GM12878 (cell line): ENCODE results near the gene CCDC138. TPM values are rescaled to one million over a fixed set of nuclear protein-coding genes. Genes with fewer than 3 reads are reported as not detected.

Experiments used
- ATAC-seq: fragments of 200-7000 bp; cut with Tn5 transposase; 3 replicates; pipeline ENCODE4 v1.9.1; 2020; ENCODE audit warnings: mild to moderate bottlenecking, moderate library complexity
- BruUV-seq: library from RNA; stranded (reverse); fragments of 400-500 nt; replicated peaks from 2 replicates; lab custom pipeline; 2021; lab: Mats Ljungman, UMichigan
- CTCF ChIA-PET: fragments of 300-600 bp; sonication (Branson Sonifier 250); formaldehyde crosslinking; extraction: SDS; loops from one replicate; lab custom pipeline; 2021; ENCODE audit warnings: inconsistent platforms; lab: Yijun Ruan, JAX
- POLR2A ChIA-PET: fragments of 350-600 bp; formaldehyde crosslinking; extraction: SDS; loops from one replicate; lab custom pipeline; 2021; ENCODE audit warnings: inconsistent platforms; lab: Charles Lee
- RAD21 ChIA-PET: fragments of 300-600 bp; sonication (Branson Sonifier 250); formaldehyde crosslinking; loops from one replicate; lab custom pipeline; 2023; ENCODE audit warnings: antibody characterized with exemption; ENCODE audit not compliant: unreplicated experiment; lab: Charles Lee
- SMC1A ChIA-PET: fragments of 300-600 bp; sonication (Branson Sonifier 250); formaldehyde crosslinking; loops from one replicate; lab custom pipeline; 2023; ENCODE audit not compliant: unreplicated experiment, uncharacterized antibody; lab: Charles Lee
- DNase-seq: peaks from one replicate; pipeline ENCODE4 v3.0.0-alpha.2; 2011; ENCODE audit warnings: low read depth, low spot score
- FAIRE-seq: peaks from 3 replicates; lab custom pipeline; 2011; peaks lifted over from hg19 to GRCh38; lab: Jason Lieb, UNC
- H2AFZ ChIP-seq: 2 replicates; pipeline ENCODE4 v1.6.0; 2011; ENCODE audit warnings: low read depth, low read length, control low read depth; ENCODE audit not compliant: control insufficient read depth
- H3K27ac ChIP-seq: 2 replicates; pipeline ENCODE4 v1.5.1; 2011; ENCODE audit warnings: control low read depth; ENCODE audit not compliant: control insufficient read depth, insufficient read depth
- H3K27me3 ChIP-seq, 2 experiments: replicated peaks in 1 of 2; 2 replicates each; pipeline versions ENCODE4 v1.6.0 to v1.6.1; 2011; ENCODE audit warnings: low read length in 1 of 2; ENCODE audit not compliant: control insufficient read depth in 2 of 2, insufficient read depth in 2 of 2
- H3K36me3 ChIP-seq, 2 experiments: 2 replicates each; pipeline ENCODE4 v1.5.1; 2011; ENCODE audit warnings: low read length in 1 of 2; ENCODE audit not compliant: control insufficient read depth in 2 of 2, insufficient read depth in 2 of 2
- H3K4me1 ChIP-seq: 2 replicates; pipeline ENCODE4 v1.6.1; 2011; ENCODE audit warnings: mild to moderate bottlenecking, low read length, moderate library complexity, mixed read lengths; ENCODE audit not compliant: control insufficient read depth, insufficient read depth
- H3K4me2 ChIP-seq: 2 replicates; pipeline ENCODE4 v1.6.0; 2011; ENCODE audit warnings: control low read depth; ENCODE audit not compliant: control insufficient read depth, insufficient read depth
- H3K4me3 ChIP-seq: fragments of 200-600 bp; sonication (generic); 2 replicates; pipeline ENCODE4 v1.5.1; 2016
- H3K79me2 ChIP-seq: 2 replicates; pipeline ENCODE4 v1.6.0; 2011; ENCODE audit warnings: low read length; ENCODE audit not compliant: control insufficient read depth, insufficient read depth
- H3K9ac ChIP-seq: 2 replicates; pipeline ENCODE4 v1.8.0; 2011; ENCODE audit warnings: low read length, control low read depth, mixed read lengths; ENCODE audit not compliant: control insufficient read depth, insufficient read depth
- H3K9me3 ChIP-seq: replicated peaks from 3 replicates; pipeline ENCODE4 v1.5.1; 2011; ENCODE audit warnings: mild to moderate bottlenecking, low read length; ENCODE audit not compliant: control insufficient read depth, insufficient read depth
- H4K20me1 ChIP-seq: 2 replicates; pipeline ENCODE4 v1.6.0; 2011; ENCODE audit not compliant: control insufficient read depth, insufficient read depth
- CBX5 ChIP-seq: sonication (generic); IDR thresholded peaks from 2 replicates; pipeline ENCODE4 v1.6.1; 2016; ENCODE audit warnings: low read depth, moderate library complexity, mild to moderate bottlenecking, inconsistent platforms
- EGR1 ChIP-seq, 2 experiments: IDR thresholded peaks; 1 replicate in 1 of 2; 2 replicates in 1 of 2; pipeline ENCODE4 v1.6.1; 2011 to 2012; ENCODE audit warnings: low read depth in 2 of 2, low read length in 2 of 2, borderline replicate concordance in 1 of 2, mild to moderate bottlenecking in 1 of 2, moderate library complexity in 1 of 2
- ETV6 ChIP-seq, 2 experiments: fragments of 450-650 bp in 1 of 2; IDR thresholded peaks in 1 of 2; conservative IDR thresholded peaks in 1 of 2; 2 replicates each; pipeline ENCODE4 v1.6.1; 2014; ENCODE audit warnings: antibody characterized with exemption in 1 of 2, borderline replicate concordance in 1 of 2, low read depth in 1 of 2, mild to moderate bottlenecking in 1 of 2, moderate library complexity in 1 of 2
- IKZF2 ChIP-seq, 2 experiments: fragments of 450-650 bp; IDR thresholded peaks; 2 replicates each; pipeline ENCODE4 v1.6.1; 2017; ENCODE audit warnings: mild to moderate bottlenecking in 2 of 2, moderate library complexity in 2 of 2
- IRF4 ChIP-seq: IDR thresholded peaks from 2 replicates; pipeline ENCODE4 v1.6.1; 2011; ENCODE audit warnings: low read depth, low read length
- RAD21 ChIP-seq: IDR thresholded peaks from 2 replicates; pipeline ENCODE4 v1.6.1; 2011; ENCODE audit warnings: mild to moderate bottlenecking, low read depth, low read length, moderate library complexity; ENCODE audit not compliant: insufficient read depth
- RUNX3 ChIP-seq: IDR thresholded peaks from 2 replicates; pipeline ENCODE4 v1.6.1; 2012; ENCODE audit warnings: low read length, inconsistent platforms
- SMC3 ChIP-seq: IDR thresholded peaks from 2 replicates; pipeline ENCODE4 v1.6.1; 2011; ENCODE audit warnings: low read length, improper control_type of control experiment, borderline replicate concordance
- STAT1 ChIP-seq: fragments of 450-650 bp; conservative IDR thresholded peaks from 2 replicates; pipeline ENCODE4 v1.6.1; 2014; ENCODE audit warnings: antibody characterized with exemption, mild to moderate bottlenecking
- WGBS: methylation state at CpG from one replicate; pipeline ENCODE4 v1.1.6; 2016; ENCODE audit warnings: low lambda C conversion rate; ENCODE audit not compliant: insufficient replicate concordance, insufficient coverage; ENCODE audit errors: missing lambda C conversion rate; 5-methylcytosine and 5-hydroxymethylcytosine counted together
- in situ Hi-C: fragments of 300-500 bp; cut with MboI; formaldehyde crosslinking; loops from 9 replicates; pipeline ENCODE4 v1.14.3; 2018; ENCODE audit warnings: mixed read lengths
- intact Hi-C: fragments of 100-400 bp; cut with micrococcal nuclease; formaldehyde crosslinking; loops from one replicate; pipeline ENCODE4 v1.14.2; 2022; ENCODE audit not compliant: unreplicated experiment
- polyA plus RNA-seq, 11 experiments: library from polyadenylated mRNA; depleted of rRNA in 4 of 11; unstranded in 6 of 11; stranded (reverse) in 5 of 11; fragments of >200 nt; fragmentation: Nextera tagmentation in 4 of 11; fragmentation: Illumina TruSeq in 1 of 11; extraction: Ambion mirVana in 4 of 11; extraction: Trizol in 1 of 11; gene quantifications; 1 replicate in 1 of 11; 2 replicates in 10 of 11; pipeline versions ENCODE4 v1.2.1 to v1.2.3, GENCODE V29; 2011 to 2016; ENCODE audit warnings: inconsistent platforms in 2 of 11, missing spikeins in 2 of 11, low read depth in 1 of 11
- total RNA-seq, 4 experiments: library from RNA; depleted of rRNA in 3 of 4; stranded (reverse); fragments of >200 nt in 3 of 4; fragmentation: Illumina TruSeq in 1 of 4; extraction: Trizol in 1 of 4; gene quantifications; 2 replicates each; pipeline versions ENCODE4 v1.2.1 to v1.2.3, GENCODE V29; 2013 to 2021
- TF ChIP-seq, protein P1 (sequence below): fragments of 150-350 bp; IDR thresholded peaks from 2 replicates; pipeline ENCODE4 v1.6.1; 2014; ENCODE audit warnings: mild to moderate bottlenecking, low read depth, low read length
- TF ChIP-seq, protein P2 (sequence below), 3 experiments: IDR thresholded peaks in 2 of 3; conservative IDR thresholded peaks in 1 of 3; 2 replicates each; pipeline ENCODE4 v1.5.1; 2011; ENCODE audit warnings: low read depth in 3 of 3, low read length in 3 of 3, mild to moderate bottlenecking in 3 of 3, control low read depth in 2 of 3, moderate library complexity in 2 of 3, inconsistent platforms in 1 of 3, mixed read lengths in 1 of 3; ENCODE audit not compliant: control insufficient read depth in 2 of 3, insufficient read depth in 1 of 3; ENCODE audit errors: extremely low read depth in 1 of 3
- TF ChIP-seq, protein P3 (sequence below): fragments of 450-650 bp; IDR thresholded peaks from 2 replicates; pipeline ENCODE4 v1.6.1; 2017; ENCODE audit warnings: mild to moderate bottlenecking, moderate library complexity

Gene CCDC138
- total and polyA plus RNA-seq, 10 of the 15 experiments (the other 5 are each of a cell fraction or from before 2014, with no cell fraction given) = 7.9 to 19.4 (median 13.0) TPM

DNA sequence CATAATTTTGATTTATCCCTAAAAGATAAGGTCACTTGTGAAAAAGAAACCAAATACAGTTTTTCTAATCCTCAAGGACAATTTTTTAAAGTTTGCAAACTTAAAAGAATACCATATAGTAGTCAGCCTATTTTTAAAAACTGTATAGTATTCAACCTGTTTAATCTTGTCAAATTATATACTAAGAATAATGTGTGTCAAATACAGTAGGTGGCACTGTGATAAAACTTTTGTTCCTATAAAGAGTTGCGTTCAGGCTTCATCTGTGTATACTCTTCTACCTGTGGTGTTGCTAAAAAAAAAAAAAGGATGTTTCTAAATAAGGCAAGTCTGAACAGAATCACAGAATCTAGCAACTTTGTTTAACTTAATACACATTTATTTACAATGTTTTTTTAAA lies 68.6 kb downstream of the CCDC138 start:
- ChIA-PET CTCF (interaction anchor here (0.7 to 1.3 kb wide), 4 partner anchors 12 to 652 kb away, joined by 3 to 4 read pairs (median 4); no protein-coding TSS in a partner anchor), SMC1A (interaction anchor here (0.7 to 1.6 kb wide), 3 partner anchors 12 to 655 kb away, joined by 3 to 5 read pairs (median 5); no protein-coding TSS in a partner anchor), RAD21 (no interaction called here), POLR2A (no interaction called here)
- no peak for TF ChIP-seq STAT1
- peak; percentile 5; the same call in 1 of the 2 replicates for TF ChIP-seq SMC3
- TF ChIP-seq, protein P1, sequence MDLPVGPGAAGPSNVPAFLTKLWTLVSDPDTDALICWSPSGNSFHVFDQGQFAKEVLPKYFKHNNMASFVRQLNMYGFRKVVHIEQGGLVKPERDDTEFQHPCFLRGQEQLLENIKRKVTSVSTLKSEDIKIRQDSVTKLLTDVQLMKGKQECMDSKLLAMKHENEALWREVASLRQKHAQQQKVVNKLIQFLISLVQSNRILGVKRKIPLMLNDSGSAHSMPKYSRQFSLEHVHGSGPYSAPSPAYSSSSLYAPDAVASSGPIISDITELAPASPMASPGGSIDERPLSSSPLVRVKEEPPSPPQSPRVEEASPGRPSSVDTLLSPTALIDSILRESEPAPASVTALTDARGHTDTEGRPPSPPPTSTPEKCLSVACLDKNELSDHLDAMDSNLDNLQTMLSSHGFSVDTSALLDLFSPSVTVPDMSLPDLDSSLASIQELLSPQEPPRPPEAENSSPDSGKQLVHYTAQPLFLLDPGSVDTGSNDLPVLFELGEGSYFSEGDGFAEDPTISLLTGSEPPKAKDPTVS = no peak
- no peak for TF ChIP-seq IKZF2 (IDR thresholded peaks at IDR 0.05)
- TF ChIP-seq IRF4 = no peak
- no peak for TF ChIP-seq RUNX3
- TF ChIP-seq, protein P2, sequence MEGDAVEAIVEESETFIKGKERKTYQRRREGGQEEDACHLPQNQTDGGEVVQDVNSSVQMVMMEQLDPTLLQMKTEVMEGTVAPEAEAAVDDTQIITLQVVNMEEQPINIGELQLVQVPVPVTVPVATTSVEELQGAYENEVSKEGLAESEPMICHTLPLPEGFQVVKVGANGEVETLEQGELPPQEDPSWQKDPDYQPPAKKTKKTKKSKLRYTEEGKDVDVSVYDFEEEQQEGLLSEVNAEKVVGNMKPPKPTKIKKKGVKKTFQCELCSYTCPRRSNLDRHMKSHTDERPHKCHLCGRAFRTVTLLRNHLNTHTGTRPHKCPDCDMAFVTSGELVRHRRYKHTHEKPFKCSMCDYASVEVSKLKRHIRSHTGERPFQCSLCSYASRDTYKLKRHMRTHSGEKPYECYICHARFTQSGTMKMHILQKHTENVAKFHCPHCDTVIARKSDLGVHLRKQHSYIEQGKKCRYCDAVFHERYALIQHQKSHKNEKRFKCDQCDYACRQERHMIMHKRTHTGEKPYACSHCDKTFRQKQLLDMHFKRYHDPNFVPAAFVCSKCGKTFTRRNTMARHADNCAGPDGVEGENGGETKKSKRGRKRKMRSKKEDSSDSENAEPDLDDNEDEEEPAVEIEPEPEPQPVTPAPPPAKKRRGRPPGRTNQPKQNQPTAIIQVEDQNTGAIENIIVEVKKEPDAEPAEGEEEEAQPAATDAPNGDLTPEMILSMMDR (IDR thresholded peaks at IDR 0.05 in 2 of 3, conservative IDR thresholded peaks at IDR 0.05 in 1 of 3; ENCODE audit: control insufficient read depth in 2 of 3, extremely low read depth in 1 of 3, insufficient read depth in 1 of 3, low read depth in 3 of 3, low read length in 3 of 3) = peak in 1 of 3 experiments; percentile 31; a peak in 2 of 6 replicates
- TF ChIP-seq RAD21 = peak; percentile 43
- TF ChIP-seq ETV6 (conservative IDR thresholded peaks at IDR 0.05 in 1 of 2, IDR thresholded peaks at IDR 0.05 in 1 of 2; ENCODE audit: borderline replicate concordance in 1 of 2, low read depth in 1 of 2) = no peak
- TF ChIP-seq, protein P3, sequence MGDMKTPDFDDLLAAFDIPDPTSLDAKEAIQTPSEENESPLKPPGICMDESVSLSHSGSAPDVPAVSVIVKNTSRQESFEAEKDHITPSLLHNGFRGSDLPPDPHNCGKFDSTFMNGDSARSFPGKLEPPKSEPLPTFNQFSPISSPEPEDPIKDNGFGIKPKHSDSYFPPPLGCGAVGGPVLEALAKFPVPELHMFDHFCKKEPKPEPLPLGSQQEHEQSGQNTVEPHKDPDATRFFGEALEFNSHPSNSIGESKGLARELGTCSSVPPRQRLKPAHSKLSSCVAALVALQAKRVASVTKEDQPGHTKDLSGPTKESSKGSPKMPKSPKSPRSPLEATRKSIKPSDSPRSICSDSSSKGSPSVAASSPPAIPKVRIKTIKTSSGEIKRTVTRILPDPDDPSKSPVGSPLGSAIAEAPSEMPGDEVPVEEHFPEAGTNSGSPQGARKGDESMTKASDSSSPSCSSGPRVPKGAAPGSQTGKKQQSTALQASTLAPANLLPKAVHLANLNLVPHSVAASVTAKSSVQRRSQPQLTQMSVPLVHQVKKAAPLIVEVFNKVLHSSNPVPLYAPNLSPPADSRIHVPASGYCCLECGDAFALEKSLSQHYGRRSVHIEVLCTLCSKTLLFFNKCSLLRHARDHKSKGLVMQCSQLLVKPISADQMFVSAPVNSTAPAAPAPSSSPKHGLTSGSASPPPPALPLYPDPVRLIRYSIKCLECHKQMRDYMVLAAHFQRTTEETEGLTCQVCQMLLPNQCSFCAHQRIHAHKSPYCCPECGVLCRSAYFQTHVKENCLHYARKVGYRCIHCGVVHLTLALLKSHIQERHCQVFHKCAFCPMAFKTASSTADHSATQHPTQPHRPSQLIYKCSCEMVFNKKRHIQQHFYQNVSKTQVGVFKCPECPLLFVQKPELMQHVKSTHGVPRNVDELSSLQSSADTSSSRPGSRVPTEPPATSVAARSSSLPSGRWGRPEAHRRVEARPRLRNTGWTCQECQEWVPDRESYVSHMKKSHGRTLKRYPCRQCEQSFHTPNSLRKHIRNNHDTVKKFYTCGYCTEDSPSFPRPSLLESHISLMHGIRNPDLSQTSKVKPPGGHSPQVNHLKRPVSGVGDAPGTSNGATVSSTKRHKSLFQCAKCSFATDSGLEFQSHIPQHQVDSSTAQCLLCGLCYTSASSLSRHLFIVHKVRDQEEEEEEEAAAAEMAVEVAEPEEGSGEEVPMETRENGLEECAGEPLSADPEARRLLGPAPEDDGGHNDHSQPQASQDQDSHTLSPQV = no peak
- TF ChIP-seq CBX5 = no peak
- no peak for TF ChIP-seq EGR1 (IDR thresholded peaks at IDR 0.05; ENCODE audit: borderline replicate concordance in 1 of 2, low read depth in 2 of 2, low read length in 2 of 2)
- no TSS peak for BruUV-seq
- H3K79me2 ChIP-seq = no peaks in the 10 kb centered on the region
- ATAC-seq (peak; percentile 79), DNase-seq (no peak), FAIRE-seq (no peak)
- no peaks in the 10 kb centered on the region; a peak in 2 of 4 replicates for H3K36me3 ChIP-seq
- no peaks in the 10 kb centered on the region for H4K20me1 ChIP-seq
- H3K27me3 ChIP-seq = no peaks in the 10 kb centered on the region
- no peak overlapping the region; the same call in 1 of the 2 replicates for H3K27ac ChIP-seq
- WGBS = 32% methylated on average over 1 of the region's 1 CpG
- H3K4me1 ChIP-seq = no peaks in the 10 kb centered on the region
- no peak overlapping the region for H3K9ac ChIP-seq
- intact Hi-C loops (loop anchor here (1.0 kb wide), 1 partner anchor 655 kb away; no protein-coding TSS in a partner anchor), in situ Hi-C loops (no loop called here)
- H3K9me3 ChIP-seq = no peaks in the 10 kb centered on the region
- H3K4me2 ChIP-seq = peak overlapping the region; percentile 38; the same call in 1 of the 2 replicates
- H2AFZ ChIP-seq = no peak overlapping the region; the same call in 1 of the 2 replicates
- H3K4me3 ChIP-seq = no peak overlapping the region
